ENCODE data around the gene TSPAN18. TPM values are rescaled to one million over a fixed set of nuclear protein-coding genes. Genes with fewer than 3 reads are reported as not detected.

The TSPAN18 gene
- total and polyA plus RNA-seq, 10 of the 15 experiments (the other 5 are each of a cell fraction or from before 2014, with no cell fraction given) = 0.02 to 0.77 (median 0.13) TPM; not detected in 1

- Histone ChIP-seq H3K4me1 (ENCODE audit: control insufficient read depth, insufficient read depth, low read length) (no peaks in the 10 kb centered on the region), H2AFZ (ENCODE audit: control insufficient read depth, low read depth, low read length) (no peak overlapping the region), H3K27ac (ENCODE audit: control insufficient read depth, insufficient read depth) (no peak overlapping the region), H3K9ac (ENCODE audit: control insufficient read depth, insufficient read depth, low read length) (no peak overlapping the region), H3K4me2 (ENCODE audit: control insufficient read depth, insufficient read depth) (no peak overlapping the region), H4K20me1 (ENCODE audit: control insufficient read depth, insufficient read depth) (no peaks in the 10 kb centered on the region; the same call in 1 of the 2 replicates), H3K9me3 (replicated peaks; ENCODE audit: control insufficient read depth, insufficient read depth, low read length) (no peaks in the 10 kb centered on the region), H3K79me2 (ENCODE audit: control insufficient read depth, insufficient read depth, low read length) (no peaks in the 10 kb centered on the region), H3K27me3 (replicated peaks in 1 of 2; ENCODE audit: control insufficient read depth in 2 of 2, insufficient read depth in 2 of 2, low read length in 1 of 2) (peaks cover 0 to 1% of the 10 kb centered on the region in 2 experiments; a peak in 2 of 4 replicates), H3K36me3 (ENCODE audit: control insufficient read depth in 2 of 2, insufficient read depth in 2 of 2, low read length in 1 of 2) (no peaks in the 10 kb centered on the region), H3K4me3 (no peak overlapping the region)
- TF ChIP-seq ZNF217 (IDR thresholded peaks at IDR 0.05) (no peak), SRF (IDR thresholded peaks at IDR 0.05; ENCODE audit: low read depth in 2 of 2, low read length in 2 of 2) (no peak), CBFB (IDR thresholded peaks at IDR 0.05; ENCODE audit: low read depth) (no peak), FOXK2 (IDR thresholded peaks at IDR 0.05) (no peak), SMAD1 (IDR thresholded peaks at IDR 0.05; ENCODE audit: low read depth, partially characterized antibody) (no peak), YBX1 (IDR thresholded peaks at IDR 0.05) (no peak), MYB (IDR thresholded peaks at IDR 0.05; ENCODE audit: borderline replicate concordance, low read depth, low read length) (no peak)
- DNase-seq (ENCODE audit: low read depth, low spot score) = no peak
- ChIA-PET CTCF (interaction anchor here (1.8 to 16.8 kb wide), 2 partner anchors 155 to 171 kb away, joined by 4 to 571 read pairs; no protein-coding TSS in a partner anchor), SMC1A (ENCODE audit: uncharacterized antibody, unreplicated experiment) (interaction anchor here (2.3 kb wide), 1 partner anchor 173 kb away, joined by 6 read pairs; no protein-coding TSS in a partner anchor), POLR2A (interaction anchor here (0.6 kb wide), 1 partner anchor 9 kb away, joined by 4 read pairs; no protein-coding TSS in a partner anchor), RAD21 (ENCODE audit: unreplicated experiment) (interaction anchor here (1.2 kb wide), 1 partner anchor 173 kb away, joined by 4 read pairs; no protein-coding TSS in a partner anchor)
- no TSS peak for BruUV-seq (replicated peaks)
- FAIRE-seq = no peak
- ATAC-seq = no peak
- in situ Hi-C loops (cut with MboI) (loop anchor here (25.0 kb wide), 1 partner anchor 407 kb away; no protein-coding TSS in a partner anchor), intact Hi-C loops (cut with micrococcal nuclease; ENCODE audit: unreplicated experiment) (no loop called here)
- 14% methylated on average over 13 of the region's 13 CpGs for WGBS (ENCODE audit: insufficient coverage, insufficient replicate concordance, low lambda C conversion rate, missing lambda C conversion rate)
Measured at GRCh38 chr11:44930588-44931302, 204.0 kb downstream of the TSPAN18 start.
